Common myeloid progenitor, CD34-positive (primary cell): ENCODE results near the gene ERVV-1.
A peak's percentile ranks its signal among the peaks of the same experiment; 100 is the strongest.
"Not testable (repeated sequence)": the region's sequence is repeated elsewhere in the genome, so short reads cannot be mapped to it uniquely, and the experiment has no call there.

Experiments used
- CTCF ChIA-PET: fragments of 350-600 bp; sonication (Branson Sonifier 250); formaldehyde crosslinking; loops from one replicate; lab custom pipeline; 2021; ENCODE audit warnings: antibody characterized with exemption; lab: Charles Lee
- POLR2A ChIA-PET: fragments of 350-600 bp; sonication (Branson Sonifier 250); formaldehyde crosslinking; loops from one replicate; lab custom pipeline; 2021; ENCODE audit warnings: antibody characterized with exemption; lab: Charles Lee
- DNase-seq, 3 donors: peaks; one replicate each; pipeline versions ENCODE4 v3.0.0 to v3.0.0-alpha.2; 2013
- H3K27ac ChIP-seq, 2 experiments: 1 replicate in 1 of 2; 2 replicates in 1 of 2; pipeline ENCODE4 v1.7.0; 2013; ENCODE audit warnings: inconsistent platforms in 2 of 2, low read length in 2 of 2, mild to moderate bottlenecking in 2 of 2, low read depth in 1 of 2, moderate library complexity in 1 of 2; ENCODE audit not compliant: severe bottlenecking in 2 of 2, insufficient read depth in 1 of 2, poor library complexity in 1 of 2
- H3K27me3 ChIP-seq, 5 experiments: replicated peaks in 2 of 5; 1 replicate in 3 of 5; 2 replicates in 2 of 5; pipeline versions ENCODE4 v1.6.1 to v1.7.0; 2013; ENCODE audit warnings: low read length in 4 of 5, mild to moderate bottlenecking in 2 of 5, moderate library complexity in 2 of 5, inconsistent platforms in 1 of 5; ENCODE audit not compliant: insufficient read depth in 5 of 5, control insufficient read depth in 4 of 5
- H3K36me3 ChIP-seq, 4 experiments: 1 replicate in 2 of 4; 2 replicates in 2 of 4; pipeline versions ENCODE4 v1.6.1 to v1.7.0; 2013; ENCODE audit warnings: low read length in 3 of 4, control low read depth in 1 of 4, mild to moderate bottlenecking in 1 of 4; ENCODE audit not compliant: control insufficient read depth in 4 of 4, insufficient read depth in 4 of 4
- H3K4me1 ChIP-seq, 4 experiments: 1 replicate in 3 of 4; 2 replicates in 1 of 4; pipeline versions ENCODE4 v1.6.1 to v1.7.1; 2013; ENCODE audit warnings: low read length in 3 of 4, mild to moderate bottlenecking in 3 of 4, control low read depth in 1 of 4, inconsistent platforms in 1 of 4, moderate library complexity in 1 of 4; ENCODE audit not compliant: control insufficient read depth in 4 of 4, insufficient read depth in 4 of 4; ENCODE audit errors: control extremely low read depth in 1 of 4
- H3K4me3 ChIP-seq, 7 experiments: 1 replicate in 4 of 7; 2 replicates in 3 of 7; pipeline versions ENCODE4 v1.5.1 to v1.7.0; 2013; ENCODE audit warnings: mild to moderate bottlenecking in 7 of 7, low read length in 6 of 7, moderate library complexity in 6 of 7, inconsistent platforms in 2 of 7, low read depth in 2 of 7, control low read depth in 1 of 7; ENCODE audit not compliant: insufficient read depth in 4 of 7, control insufficient read depth in 1 of 7; ENCODE audit errors: extremely low read depth in 1 of 7
- H3K9me3 ChIP-seq, 5 experiments: 1 replicate in 4 of 5; 2 replicates in 1 of 5; pipeline versions ENCODE4 v1.6.1 to v1.7.1; 2013; ENCODE audit warnings: low read length in 4 of 5, mild to moderate bottlenecking in 2 of 5, inconsistent platforms in 1 of 5, low read depth in 1 of 5, moderate library complexity in 1 of 5; ENCODE audit not compliant: control insufficient read depth in 4 of 5, insufficient read depth in 2 of 5; ENCODE audit errors: control extremely low read depth in 1 of 5
- WGBS: methylation state at CpG from one replicate; pipeline ENCODE4 v1.1.5; 2013; ENCODE audit not compliant: insufficient coverage; 5-methylcytosine and 5-hydroxymethylcytosine counted together

The ERVV-1 gene

DNA sequence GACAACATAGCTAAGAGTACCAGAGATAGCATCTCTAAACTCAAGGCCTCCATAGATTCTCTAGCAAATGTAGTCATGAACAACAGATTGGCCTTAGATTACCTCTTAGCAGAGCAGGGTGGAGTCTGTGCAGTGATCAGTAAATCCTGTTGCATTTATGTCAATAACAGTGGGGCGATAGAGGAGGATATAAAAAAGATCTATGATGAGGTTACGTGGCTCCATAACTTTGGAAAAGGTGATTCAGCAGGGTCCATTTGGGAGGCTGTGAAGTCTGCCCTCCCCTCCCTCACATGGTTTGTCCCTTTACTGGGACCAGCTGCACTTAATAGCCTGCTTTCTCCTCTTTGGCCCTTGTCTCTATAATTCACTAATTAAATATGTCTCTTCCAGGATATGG lies 1.4 kb downstream of the ERVV-1 start:
- peaks cover 0 to under 1% (median 0%) of the 10 kb centered on the region in 5 experiments for H3K27me3 ChIP-seq
- no peaks in the 10 kb centered on the region for H3K36me3 ChIP-seq
- peaks cover 1 to 45% (median 18%) of the 10 kb centered on the region in 5 experiments for H3K9me3 ChIP-seq
- H3K4me1 ChIP-seq = no peaks in the 10 kb centered on the region
- ChIA-PET CTCF (no interaction called here), POLR2A (no interaction called here)
- H3K27ac ChIP-seq = no peak overlapping the region
- no peak overlapping the region for H3K4me3 ChIP-seq
- no peak for DNase-seq
- WGBS = 100% methylated on average over 2 of the region's 2 CpGs

GRCh38 chr19:53015730-53016129 lies 2.0 kb downstream of the ERVV-1 start:
- no peaks in the 10 kb centered on the region for H3K27me3 ChIP-seq
- ChIA-PET CTCF (no interaction called here), POLR2A (no interaction called here)
- WGBS = 94% methylated on average over 8 of the region's 8 CpGs
- H3K9me3 ChIP-seq = peaks cover 2 to 46% (median 18%) of the 10 kb centered on the region in 5 experiments
- H3K36me3 ChIP-seq = no peaks in the 10 kb centered on the region
- no peak overlapping the region for H3K4me3 ChIP-seq
- no peak overlapping the region for H3K27ac ChIP-seq
- no peaks in the 10 kb centered on the region for H3K4me1 ChIP-seq
- DNase-seq = no peak

DNA sequence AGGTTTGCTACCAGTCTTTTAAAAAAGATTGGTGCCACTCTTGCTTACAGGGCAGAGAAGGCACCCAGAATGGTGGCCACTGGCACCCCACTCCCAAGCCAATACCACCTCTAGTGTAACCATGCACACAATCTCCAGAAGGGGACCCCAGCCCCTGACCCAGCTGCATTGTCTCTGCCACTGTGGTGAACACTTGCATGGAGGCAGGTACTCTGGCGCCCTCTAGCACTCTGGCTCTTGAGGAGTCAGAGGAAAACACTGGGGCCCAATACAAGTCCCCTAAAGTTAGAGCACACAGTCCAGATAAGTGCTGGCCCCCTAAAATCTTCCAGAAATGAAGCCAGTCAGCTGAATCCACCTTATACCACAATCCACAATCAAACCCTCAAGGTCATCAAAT lies 6.0 kb downstream of the ERVV-1 start:
- no peaks in the 10 kb centered on the region for H3K36me3 ChIP-seq

DNA sequence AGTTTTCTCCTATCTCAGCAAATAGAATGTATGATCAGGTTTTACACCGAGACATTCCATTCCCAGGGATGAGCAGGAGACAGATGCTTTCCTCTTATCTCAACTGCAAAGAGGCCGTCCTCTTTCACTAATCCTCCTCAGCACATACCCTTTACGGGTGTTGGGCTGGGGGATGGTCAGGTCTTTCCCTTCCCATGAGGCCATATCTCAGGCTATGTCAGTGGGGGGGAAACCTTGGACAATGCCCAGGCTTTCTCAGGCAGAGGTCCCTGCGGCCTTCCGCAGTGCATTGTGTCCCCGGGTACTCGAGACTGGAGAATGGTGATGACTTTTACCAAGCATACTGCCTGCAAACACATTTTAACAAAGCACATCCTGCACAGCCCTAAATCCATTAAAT lies 14.6 kb downstream of the ERVV-1 start:
- H3K4me1 ChIP-seq, CTCF ChIA-PET, H3K27ac ChIP-seq, POLR2A ChIA-PET, DNase-seq, H3K27me3 ChIP-seq, H3K4me3 ChIP-seq, H3K36me3 ChIP-seq: not testable (repeated sequence)
- H3K9me3 ChIP-seq = peaks cover 1 to 35% (median 14%) of the 10 kb centered on the region in 5 experiments
- 68% methylated on average over 6 of the region's 7 CpGs for WGBS

More for the DNA sequence above, 6.0 kb downstream of the ERVV-1 start:
- DNase-seq = peak; percentile 22 to 44 (median 33)
- H3K4me3 ChIP-seq = no peak overlapping the region
- H3K4me1 ChIP-seq = no peaks in the 10 kb centered on the region
- ChIA-PET CTCF (no interaction called here), POLR2A (interaction anchor here (0.6 kb wide), 1 partner anchor 440 kb away, joined by 3 read pairs; no protein-coding TSS in a partner anchor)
- H3K27me3 ChIP-seq = no peaks in the 10 kb centered on the region
- 22% methylated on average over 1 of the region's 1 CpG for WGBS
- H3K27ac ChIP-seq = no peak overlapping the region
- peaks cover 2 to 39% (median 16%) of the 10 kb centered on the region in 5 experiments for H3K9me3 ChIP-seq

DNA sequence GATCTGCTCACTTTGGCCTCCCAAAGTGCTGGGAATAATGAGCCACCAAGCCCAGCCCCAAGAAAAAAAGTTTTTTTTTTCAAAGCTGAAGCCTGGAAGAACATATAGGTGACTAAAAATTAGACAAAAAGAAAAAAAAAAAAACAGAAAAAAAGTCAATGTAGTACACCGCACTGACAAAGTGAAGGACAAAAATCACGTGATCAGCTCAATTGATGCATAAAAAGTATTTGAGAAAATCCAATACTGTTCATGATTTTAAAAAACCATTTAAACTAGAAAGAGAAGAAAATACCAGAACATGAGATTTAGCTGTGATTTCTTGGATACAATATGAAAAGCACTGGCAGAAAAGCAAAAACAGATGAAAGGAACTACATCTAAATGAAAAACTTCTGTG lies 20.3 kb downstream of the ERVV-1 start:
- CTCF ChIA-PET = no interaction called here
- Histone ChIP-seq H3K9me3 (peaks cover 3 to 71% (median 35%) of the 10 kb centered on the region in 5 experiments), H3K4me1 (peaks cover 0 to 8% (median 0%) of the 10 kb centered on the region in 4 experiments), H3K4me3 (no peak overlapping the region), H3K27ac (no peak overlapping the region), H3K27me3 (peaks cover 0 to 18% (median 0%) of the 10 kb centered on the region in 5 experiments), H3K36me3 (no peaks in the 10 kb centered on the region)
- DNase-seq = no peak
- POLR2A ChIA-PET = no interaction called here
- 100% methylated on average over 1 of the region's 2 CpGs for WGBS

DNA sequence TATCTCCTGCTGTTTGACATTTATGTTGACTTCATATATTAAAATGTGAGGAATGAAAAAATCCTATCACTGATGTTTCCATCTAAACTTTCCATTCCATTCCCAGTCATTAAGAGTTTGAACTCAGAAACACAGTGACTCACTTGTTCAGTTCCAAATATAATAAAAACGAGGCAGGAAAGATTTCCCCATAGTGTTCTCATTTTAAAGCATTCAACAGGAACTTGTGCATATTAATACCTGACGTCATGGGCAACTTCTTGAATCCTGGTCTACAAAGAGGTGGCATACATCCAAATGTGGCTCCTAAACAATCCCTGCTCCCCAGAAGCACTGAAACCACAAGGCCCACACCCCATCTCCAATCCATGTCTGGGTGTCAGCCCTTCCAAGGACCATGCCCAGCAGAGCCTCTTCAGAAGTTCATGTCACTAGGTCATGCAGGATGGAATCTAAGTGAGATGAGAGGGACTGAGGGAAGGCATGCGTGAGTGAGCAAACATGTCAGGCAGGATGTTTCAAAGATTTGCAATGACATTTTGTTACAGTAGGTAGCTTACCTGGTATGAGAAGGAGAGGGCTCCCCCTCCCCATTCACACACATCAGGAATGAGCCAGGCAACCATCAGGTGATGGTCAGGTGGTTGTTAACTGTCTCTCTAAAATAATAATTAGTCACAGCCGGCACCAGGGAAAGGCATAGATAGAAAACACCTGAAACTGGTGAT lies 21.4 kb downstream of the ERVV-1 start:
- no peak overlapping the region for H3K27ac ChIP-seq
- 90% methylated on average over 4 of the region's 4 CpGs for WGBS
- H3K27me3 ChIP-seq = peaks cover 0 to 18% (median 0%) of the 10 kb centered on the region in 5 experiments
- POLR2A ChIA-PET = no interaction called here
- DNase-seq = no peak
- peaks cover 6 to 69% (median 33%) of the 10 kb centered on the region in 5 experiments for H3K9me3 ChIP-seq
- CTCF ChIA-PET = no interaction called here
- no peak overlapping the region for H3K4me3 ChIP-seq
- no peaks in the 10 kb centered on the region for H3K36me3 ChIP-seq
- peaks cover 0 to 8% (median 0%) of the 10 kb centered on the region in 4 experiments for H3K4me1 ChIP-seq
